Small intestine (tissue), 7 donors: Measurements from ENCODE around the gene AKAP6. TPM values are rescaled to one million over a fixed set of nuclear protein-coding genes. Genes with fewer than 3 reads are reported as not detected.

Experiments
- DNase-seq, 2 donors: peaks; one replicate each; pipeline versions ENCODE4 v3.0.0 to v3.0.0-alpha.2; 2013
- FAIRE-seq: peaks from 2 replicates; lab custom pipeline; 2012; peaks lifted over from hg19 to GRCh38; lab: Jason Lieb, UNC
- H3K27ac ChIP-seq, 3 donors: one replicate each; pipeline ENCODE4 v1.5.1; 2013; ENCODE audit warnings: low read length in 2 of 3, mild to moderate bottlenecking in 2 of 3, control low read depth in 1 of 3, inconsistent platforms in 1 of 3, low read depth in 1 of 3, moderate library complexity in 1 of 3
- H3K27me3 ChIP-seq, 3 donors: one replicate each; pipeline ENCODE4 v1.6.1; 2013; ENCODE audit warnings: low read length in 3 of 3, inconsistent platforms in 1 of 3; ENCODE audit not compliant: control insufficient read depth in 3 of 3, insufficient read depth in 3 of 3
- H3K36me3 ChIP-seq, 3 donors: one replicate each; pipeline ENCODE4 v1.6.1; 2013; ENCODE audit warnings: low read length in 3 of 3, inconsistent platforms in 1 of 3, low read depth in 1 of 3, mild to moderate bottlenecking in 1 of 3, moderate library complexity in 1 of 3; ENCODE audit not compliant: control insufficient read depth in 3 of 3, insufficient read depth in 2 of 3
- H3K4me1 ChIP-seq, 3 donors: one replicate each; pipeline ENCODE4 v1.6.1; 2013; ENCODE audit warnings: low read length in 2 of 3, inconsistent platforms in 1 of 3, low read depth in 1 of 3, mild to moderate bottlenecking in 1 of 3, moderate library complexity in 1 of 3; ENCODE audit not compliant: control insufficient read depth in 3 of 3, insufficient read depth in 2 of 3
- H3K4me3 ChIP-seq, 3 donors: one replicate each; pipeline ENCODE4 v1.5.1; 2013; ENCODE audit warnings: low read length in 3 of 3, control low read depth in 1 of 3, inconsistent platforms in 1 of 3, low read depth in 1 of 3, mild to moderate bottlenecking in 1 of 3, moderate library complexity in 1 of 3
- H3K9me3 ChIP-seq, 2 donors: one replicate each; pipeline ENCODE4 v1.6.1; 2013; ENCODE audit warnings: low read depth in 1 of 2, low read length in 1 of 2; ENCODE audit not compliant: control insufficient read depth in 2 of 2, insufficient read depth in 1 of 2
- WGBS, 3 donors: extraction: QIAGEN DNeasy Blood & Tissue Kit; methylation state at CpG; one replicate each; pipeline ENCODE4 v1.1.7; 2013; 5-methylcytosine and 5-hydroxymethylcytosine counted together
- polyA plus RNA-seq, 4 donors: library from polyadenylated mRNA; stranded (reverse) in 3 of 4; unstranded in 1 of 4; fragments of 200-250 nt in 3 of 4; fragments of 120-200 nt in 1 of 4; gene quantifications; one replicate each; pipeline versions ENCODE4 v1.2.1 to v1.2.3, GENCODE V29; 2013
- donor health status: healthy with polysubstance abuse.
- donor health status: control.
- donor health status: control.
- donor health status: Bipolar disorder and iron deficiency.
- donor health status: healthy.

Gene AKAP6
- polyA plus RNA-seq, 4 donors = 0.45 to 3.6 (median 0.96) TPM

DNA sequence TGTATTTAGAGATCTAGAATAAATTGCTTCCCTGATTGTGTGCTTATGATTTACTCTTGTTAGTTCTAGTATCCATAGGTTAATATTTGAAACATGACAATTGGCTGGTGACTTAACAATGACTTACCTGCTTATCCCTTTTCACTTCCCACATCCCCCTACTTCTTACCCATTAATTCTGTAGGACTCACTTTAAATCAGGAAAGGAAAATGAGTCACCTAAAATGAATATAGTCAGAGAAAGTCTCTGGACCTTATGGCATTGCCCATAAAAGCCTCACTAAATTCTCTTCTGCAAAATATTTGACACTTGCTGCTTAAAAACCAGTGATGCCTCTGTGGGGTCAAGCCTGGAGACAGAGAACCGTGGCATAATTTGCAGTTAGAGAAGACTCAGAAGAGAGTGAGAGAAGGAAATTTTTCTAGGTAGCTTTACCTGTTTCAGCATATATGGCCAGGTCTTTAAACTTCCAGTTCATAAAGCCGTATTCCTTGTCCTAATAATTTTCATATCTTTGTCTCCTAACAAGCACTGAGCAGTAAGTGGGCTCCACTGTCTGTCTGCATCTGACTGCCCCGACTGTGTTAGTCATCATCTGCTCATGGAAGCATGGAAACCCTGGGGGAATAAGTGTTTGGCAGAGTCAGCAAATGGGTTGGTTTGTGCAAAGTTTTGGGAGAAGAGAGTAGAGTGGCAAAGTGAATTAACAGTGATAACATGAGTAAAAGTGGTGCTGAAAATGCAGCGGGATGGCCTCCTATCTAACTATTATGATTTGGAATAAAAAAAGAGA lies 294.4 kb downstream of the AKAP6 start:
- 84 to 93% (median 90%) methylated on average over 4 of the region's 4 CpGs for WGBS, 3 donors
- Histone ChIP-seq H3K4me3 (no peak overlapping the region), H3K36me3 (no peaks in the 10 kb centered on the region), H3K4me1 (no peaks in the 10 kb centered on the region), H3K27me3 (no peaks in the 10 kb centered on the region), H3K9me3 (no peaks in the 10 kb centered on the region), H3K27ac (no peak overlapping the region)
- FAIRE-seq = no peak
- no peak for DNase-seq

DNA sequence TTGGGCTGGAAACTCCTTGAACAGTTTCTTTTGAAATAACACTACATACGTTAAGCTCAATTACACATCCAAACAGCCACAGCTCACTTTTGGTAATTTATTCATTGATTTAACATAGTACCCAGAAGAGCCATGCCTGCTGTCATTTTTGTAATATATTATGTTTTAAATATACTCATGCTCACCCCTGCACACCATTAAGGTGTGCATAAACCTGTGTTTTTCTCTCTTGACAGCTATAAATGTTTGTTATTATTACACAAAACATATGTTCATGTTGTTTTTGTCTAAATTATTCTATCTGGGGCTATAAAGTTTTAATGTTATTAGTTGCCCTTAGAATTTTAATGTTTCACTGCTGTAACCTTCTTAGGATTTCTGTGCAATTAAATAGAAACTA lies 296.1 kb downstream of the AKAP6 start:
- H3K4me1 ChIP-seq = no peaks in the 10 kb centered on the region
- FAIRE-seq (no peak), DNase-seq (no peak)
- H3K4me3 ChIP-seq = no peak overlapping the region
- no peaks in the 10 kb centered on the region for H3K27me3 ChIP-seq
- 83 to 91% (median 90%) methylated on average over 1 of the region's 1 CpG for WGBS, 3 donors
- H3K9me3 ChIP-seq = no peaks in the 10 kb centered on the region
- H3K27ac ChIP-seq = no peak overlapping the region
- H3K36me3 ChIP-seq = no peaks in the 10 kb centered on the region

DNA sequence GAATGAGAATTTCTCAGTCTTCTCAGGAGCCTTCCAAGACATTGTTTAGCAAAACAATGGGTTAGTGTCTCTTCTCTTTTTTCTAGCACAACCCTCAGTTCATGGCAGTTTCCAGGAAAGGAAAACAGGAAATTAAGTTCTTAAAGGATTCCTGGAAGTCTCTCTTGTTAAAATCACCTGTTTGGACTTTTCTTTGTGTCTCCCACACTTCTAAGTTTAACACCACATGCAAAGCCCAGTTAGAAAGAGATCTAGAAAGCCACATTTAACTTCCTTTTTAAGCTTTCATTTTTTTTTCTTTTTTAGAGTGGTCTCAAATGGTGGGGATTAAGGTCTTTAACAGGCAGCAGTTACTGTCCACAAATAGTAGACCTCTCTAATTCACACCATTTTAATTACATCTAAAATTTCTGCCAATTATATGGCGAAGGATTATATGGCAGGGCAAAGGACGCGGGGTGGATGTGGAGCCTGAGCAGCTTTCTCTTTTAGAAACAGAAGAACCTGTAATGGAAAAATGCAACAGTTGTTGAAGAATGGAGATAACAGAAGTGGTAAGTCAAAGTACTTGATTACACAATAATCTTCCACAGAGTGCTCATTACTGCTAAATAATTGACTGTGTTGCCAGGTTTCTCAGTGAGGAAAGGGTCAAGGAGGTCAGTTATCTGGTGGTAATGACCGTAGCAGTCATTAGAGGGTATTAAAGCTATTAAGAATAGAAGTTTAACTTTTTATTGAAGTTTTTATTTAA lies 298.6 kb downstream of the AKAP6 start:
- no peak for FAIRE-seq
- Histone ChIP-seq H3K27ac (peak overlapping the region in 1 of 3 donors; percentile 3), H3K36me3 (no peaks in the 10 kb centered on the region), H3K4me3 (no peak overlapping the region), H3K9me3 (no peaks in the 10 kb centered on the region), H3K4me1 (no peaks in the 10 kb centered on the region), H3K27me3 (no peaks in the 10 kb centered on the region)
- 24 to 59% (median 27%) methylated on average over 4 of the region's 4 CpGs for WGBS, 3 donors
- peak; percentile 68 to 74 for DNase-seq

DNA sequence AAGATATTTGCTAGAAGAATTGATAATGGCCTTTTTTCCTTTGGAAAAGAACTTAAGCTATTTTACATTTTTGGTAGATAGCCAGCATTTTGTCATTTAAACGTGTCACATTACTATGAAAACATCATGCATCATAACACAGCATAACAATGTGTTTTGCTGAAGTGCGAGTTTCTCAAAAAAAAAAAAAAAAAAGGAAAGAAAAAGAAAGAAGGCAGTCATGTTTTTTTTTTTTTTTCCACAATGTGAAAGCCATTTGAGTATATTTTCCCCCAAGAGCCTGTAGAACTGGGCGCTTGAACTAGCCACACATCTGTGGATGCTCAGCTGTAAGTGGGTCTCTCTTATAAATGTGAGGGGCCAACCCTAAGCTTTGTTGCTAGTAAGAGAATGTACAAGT lies 300.1 kb downstream of the AKAP6 start:
- Histone ChIP-seq H3K4me3 (no peak overlapping the region), H3K27me3 (no peaks in the 10 kb centered on the region), H3K9me3 (no peaks in the 10 kb centered on the region), H3K36me3 (no peaks in the 10 kb centered on the region), H3K27ac (no peak overlapping the region), H3K4me1 (no peaks in the 10 kb centered on the region)
- FAIRE-seq (no peak), DNase-seq (no peak)
- 68 to 91% (median 77%) methylated on average over 3 of the region's 3 CpGs for WGBS, 3 donors

DNA sequence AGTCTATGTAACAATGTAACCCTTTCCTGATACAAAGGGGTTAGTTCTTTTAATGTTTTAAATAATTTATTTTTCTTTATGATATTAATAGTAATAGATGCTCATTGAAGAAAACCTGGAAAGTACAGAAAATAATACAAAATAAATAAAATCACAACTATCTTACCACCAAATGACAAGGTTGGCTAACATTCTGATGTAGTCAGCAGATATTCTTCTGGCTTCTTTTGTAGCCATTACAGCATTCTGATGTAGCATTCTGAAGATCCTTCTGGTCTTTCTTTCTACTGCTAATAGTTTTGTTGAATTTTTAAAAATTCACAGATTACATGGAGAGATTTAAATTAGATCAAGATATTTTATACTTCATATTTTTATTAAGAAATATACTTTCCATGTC lies 301.6 kb downstream of the AKAP6 start:
- DNase-seq = no peak
- no peak overlapping the region for H3K27ac ChIP-seq
- FAIRE-seq = no peak
- H3K4me1 ChIP-seq = no peaks in the 10 kb centered on the region
- H3K27me3 ChIP-seq = no peaks in the 10 kb centered on the region
- H3K36me3 ChIP-seq = no peaks in the 10 kb centered on the region
- no peak overlapping the region for H3K4me3 ChIP-seq
- H3K9me3 ChIP-seq = no peaks in the 10 kb centered on the region

DNA sequence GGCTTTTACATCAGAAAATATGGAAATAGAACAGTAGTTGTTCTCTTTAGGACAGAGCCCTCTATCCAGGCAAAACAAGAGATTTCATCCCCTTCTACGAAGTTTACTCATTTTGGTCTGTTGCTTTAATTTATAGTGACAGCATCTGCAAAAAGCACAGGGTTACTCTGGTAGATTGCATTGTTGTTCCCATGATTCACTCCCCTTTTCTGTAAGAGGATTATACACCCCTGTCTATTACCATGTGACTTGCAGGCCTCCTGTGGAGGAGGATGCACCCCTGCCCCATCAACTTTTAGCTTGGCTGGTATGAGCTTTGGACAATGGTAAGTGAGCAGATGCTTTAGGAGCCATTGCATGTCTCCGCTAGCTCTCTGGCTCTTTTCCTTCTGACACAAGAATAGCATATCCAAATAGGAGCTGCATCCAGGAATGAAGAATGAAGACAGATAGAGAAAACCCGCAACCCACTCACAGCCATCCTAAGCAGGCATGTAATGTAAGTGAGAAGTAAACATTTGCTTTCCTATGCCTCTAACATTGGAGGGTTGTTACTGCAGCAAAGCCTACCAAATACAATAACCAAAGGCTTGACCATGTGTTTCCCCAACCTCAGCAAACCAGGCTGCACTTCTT lies 304.2 kb downstream of the AKAP6 start:
- no peaks in the 10 kb centered on the region for H3K9me3 ChIP-seq
- FAIRE-seq (no peak), DNase-seq (no peak)
- no peak overlapping the region for H3K4me3 ChIP-seq
- H3K36me3 ChIP-seq = no peaks in the 10 kb centered on the region
- H3K4me1 ChIP-seq = no peaks in the 10 kb centered on the region
- H3K27me3 ChIP-seq = no peaks in the 10 kb centered on the region
- 91 to 93% (median 91%) methylated on average over 3 of the region's 3 CpGs for WGBS, 3 donors
- no peak overlapping the region for H3K27ac ChIP-seq

DNA sequence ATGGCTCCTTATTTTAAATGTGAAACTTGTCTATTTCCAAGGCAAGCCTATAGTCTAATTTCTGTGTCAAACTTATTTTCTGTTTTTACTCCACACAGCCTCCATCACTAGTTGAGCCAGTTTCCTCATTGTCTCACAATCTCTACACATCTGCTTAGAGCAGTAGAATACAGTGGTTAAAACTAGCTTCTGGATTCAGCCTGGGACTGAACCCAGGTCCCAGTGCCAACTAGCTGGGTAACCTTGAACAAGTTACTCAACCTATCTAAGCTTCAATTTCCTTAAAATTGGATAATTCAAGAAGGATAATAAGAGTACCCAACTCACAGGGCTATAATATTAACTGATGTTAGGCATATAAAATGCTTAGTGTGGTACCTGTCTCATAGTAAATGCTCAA lies 304.8 kb downstream of the AKAP6 start:
- H3K27ac ChIP-seq = no peak overlapping the region
- H3K36me3 ChIP-seq = no peaks in the 10 kb centered on the region
- DNase-seq = no peak
- H3K4me1 ChIP-seq = no peaks in the 10 kb centered on the region
- H3K9me3 ChIP-seq = no peaks in the 10 kb centered on the region
- FAIRE-seq = no peak
- H3K4me3 ChIP-seq = no peak overlapping the region
- no peaks in the 10 kb centered on the region for H3K27me3 ChIP-seq

DNA sequence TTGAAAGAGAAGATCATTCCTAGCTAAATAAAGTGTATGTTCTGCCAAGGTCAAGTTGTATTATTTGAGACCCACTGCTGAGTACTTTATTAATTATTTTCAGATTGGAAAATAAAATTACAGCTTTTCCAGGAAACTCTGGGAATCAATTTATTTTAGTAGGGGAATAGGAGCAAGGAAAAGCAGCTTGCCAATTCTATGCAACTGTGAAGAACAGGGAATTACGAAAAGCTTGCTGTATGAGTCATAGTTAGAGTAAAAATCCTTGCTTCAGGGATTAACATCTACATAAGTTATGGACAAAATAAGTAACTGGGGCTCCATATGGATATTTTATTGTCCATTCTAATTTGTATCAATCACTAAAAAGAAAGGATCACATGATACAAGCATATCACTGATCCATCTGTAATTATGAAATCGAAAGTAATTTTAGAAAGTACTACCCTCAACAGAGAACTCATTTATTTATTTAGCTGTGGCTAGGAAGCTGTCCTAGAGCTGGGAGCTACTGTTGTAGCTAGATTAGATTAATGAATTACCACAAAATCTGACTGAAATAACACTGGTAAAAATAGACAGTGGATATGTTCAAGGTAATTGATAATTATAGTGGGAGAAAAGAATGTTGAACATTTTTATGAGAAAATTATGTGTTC lies 306.1 kb downstream of the AKAP6 start:
- Histone ChIP-seq H3K27ac (no peak overlapping the region), H3K27me3 (no peaks in the 10 kb centered on the region), H3K9me3 (no peaks in the 10 kb centered on the region), H3K4me1 (no peaks in the 10 kb centered on the region), H3K4me3 (no peak overlapping the region), H3K36me3 (no peaks in the 10 kb centered on the region)
- DNase-seq = peak in 1 of 2 donors; percentile 11
- 8 to 18% (median 13%) methylated on average over 2 of the region's 2 CpGs for WGBS, 3 donors
- no peak for FAIRE-seq
